GM12801 (cell line): ENCODE measurements around the gene TUT7.

Experiments
- TF ChIP-seq, protein P1 (sequence below): IDR thresholded peaks from one replicate; pipeline ENCODE4 v1.5.1; 2011; ENCODE audit warnings: control low read depth; ENCODE audit not compliant: insufficient read length; ENCODE audit errors: extremely low read depth

TUT7 gene

DNA sequence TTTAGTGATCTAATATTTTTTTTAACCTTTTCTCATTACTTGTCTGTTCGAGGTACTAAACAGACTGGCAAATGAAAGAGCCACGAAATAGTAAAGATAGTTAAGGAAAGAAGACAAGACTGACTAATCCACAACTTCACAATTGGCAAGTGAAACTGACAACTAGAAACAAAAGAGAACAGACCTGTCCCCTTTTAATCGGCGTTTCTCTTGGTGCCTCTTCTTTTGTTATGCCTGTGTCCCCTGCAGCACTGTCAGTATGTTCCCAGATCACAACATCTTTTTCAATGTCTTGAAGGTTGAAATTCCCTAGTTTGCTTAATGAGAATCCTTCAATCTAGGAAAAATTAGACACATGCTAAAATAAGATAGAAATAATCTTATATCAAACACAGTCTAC is 26.1 kb downstream of the TUT7 start:
- TF ChIP-seq, protein P1, sequence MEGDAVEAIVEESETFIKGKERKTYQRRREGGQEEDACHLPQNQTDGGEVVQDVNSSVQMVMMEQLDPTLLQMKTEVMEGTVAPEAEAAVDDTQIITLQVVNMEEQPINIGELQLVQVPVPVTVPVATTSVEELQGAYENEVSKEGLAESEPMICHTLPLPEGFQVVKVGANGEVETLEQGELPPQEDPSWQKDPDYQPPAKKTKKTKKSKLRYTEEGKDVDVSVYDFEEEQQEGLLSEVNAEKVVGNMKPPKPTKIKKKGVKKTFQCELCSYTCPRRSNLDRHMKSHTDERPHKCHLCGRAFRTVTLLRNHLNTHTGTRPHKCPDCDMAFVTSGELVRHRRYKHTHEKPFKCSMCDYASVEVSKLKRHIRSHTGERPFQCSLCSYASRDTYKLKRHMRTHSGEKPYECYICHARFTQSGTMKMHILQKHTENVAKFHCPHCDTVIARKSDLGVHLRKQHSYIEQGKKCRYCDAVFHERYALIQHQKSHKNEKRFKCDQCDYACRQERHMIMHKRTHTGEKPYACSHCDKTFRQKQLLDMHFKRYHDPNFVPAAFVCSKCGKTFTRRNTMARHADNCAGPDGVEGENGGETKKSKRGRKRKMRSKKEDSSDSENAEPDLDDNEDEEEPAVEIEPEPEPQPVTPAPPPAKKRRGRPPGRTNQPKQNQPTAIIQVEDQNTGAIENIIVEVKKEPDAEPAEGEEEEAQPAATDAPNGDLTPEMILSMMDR: no peak

DNA sequence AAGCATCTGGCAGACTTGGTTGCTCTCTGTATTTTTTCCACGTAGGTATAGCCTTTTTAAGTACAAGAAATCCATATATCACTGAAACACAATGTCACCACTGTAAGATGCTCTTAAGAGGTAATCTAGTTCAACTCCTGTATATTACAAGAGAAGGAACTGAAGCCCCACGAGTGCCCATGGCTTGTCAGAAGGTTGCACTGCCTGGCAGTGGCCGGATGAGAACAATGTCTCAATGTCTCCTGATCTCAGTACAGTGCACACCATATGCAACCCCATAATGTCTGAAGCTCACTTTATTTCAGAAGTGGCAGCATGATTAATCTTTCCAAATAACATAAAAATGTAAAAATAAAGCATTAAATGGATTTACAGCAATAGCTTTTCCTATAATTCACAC is 27.7 kb downstream of the TUT7 start:
- TF ChIP-seq, protein P1: no peak

DNA sequence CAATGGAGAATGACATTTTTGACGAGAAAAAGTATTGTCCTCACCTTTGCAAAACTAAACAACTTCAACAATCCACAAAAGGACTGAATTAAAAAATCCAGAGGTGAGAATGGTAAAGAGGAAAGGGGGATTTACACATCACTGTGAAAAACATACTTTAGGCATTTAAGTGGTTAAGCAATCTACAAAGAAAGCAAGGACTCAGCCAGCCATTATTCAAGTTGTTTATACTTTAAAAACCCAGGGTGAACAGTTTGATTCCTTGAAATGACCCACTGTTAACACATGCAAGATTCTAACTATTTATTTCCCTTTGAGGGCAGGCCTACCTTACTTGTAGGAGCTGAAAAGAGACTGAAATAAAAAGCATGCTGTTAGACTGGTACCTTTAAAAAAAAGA is 29.3 kb downstream of the TUT7 start:
- TF ChIP-seq, protein P1: no peak

DNA sequence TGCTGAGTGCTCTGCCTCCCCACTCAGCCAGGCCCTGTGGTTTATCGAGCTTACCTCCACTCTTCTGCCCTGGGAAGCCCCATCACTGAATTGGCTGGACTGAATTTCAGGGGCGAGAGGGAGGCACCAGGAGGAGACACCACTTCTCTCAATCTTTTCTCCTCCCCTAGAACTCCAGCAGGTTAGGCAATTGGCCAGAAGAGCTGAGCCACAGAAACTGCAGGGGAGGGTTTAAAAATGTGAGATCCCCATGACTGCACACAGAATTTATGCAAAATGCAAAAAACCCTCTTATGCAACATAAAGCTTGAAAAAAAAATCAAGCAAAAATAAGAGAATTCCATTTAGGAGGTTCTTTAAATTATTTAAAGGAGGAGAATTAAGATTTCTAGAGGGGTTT is 29.9 kb downstream of the TUT7 start:
- TF ChIP-seq, protein P1: no peak

DNA sequence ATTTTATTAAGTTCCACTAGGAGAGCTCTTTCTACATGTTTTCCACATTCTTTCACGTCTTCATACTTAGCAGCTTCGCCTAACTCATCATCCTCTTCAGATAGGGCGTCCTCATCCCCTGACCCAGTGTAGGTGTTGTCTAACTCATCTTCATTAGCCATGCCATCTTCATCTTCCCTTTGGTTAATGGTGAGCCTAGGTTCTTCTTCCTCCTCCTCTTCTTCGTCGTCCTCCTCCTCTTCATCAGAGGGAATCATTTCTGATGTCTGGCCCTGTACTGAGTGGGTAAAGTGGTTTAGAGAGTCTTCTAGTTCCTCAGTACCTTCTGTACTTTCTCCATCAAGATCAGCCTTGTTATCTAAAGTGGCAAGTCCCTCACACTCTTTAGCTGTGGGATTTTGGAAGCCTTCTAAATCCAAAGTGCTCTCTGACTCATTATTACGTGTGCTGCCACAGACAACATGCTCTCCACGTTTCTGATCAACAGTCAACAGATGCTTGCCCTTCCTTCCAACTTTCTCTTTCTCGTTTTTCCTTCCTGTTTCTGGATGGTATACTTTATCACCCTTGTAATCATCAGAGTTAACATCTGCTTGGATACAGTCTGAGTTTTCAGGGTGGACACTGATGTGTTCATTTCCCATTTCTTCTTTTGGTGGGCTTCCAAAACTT is 31.1 kb downstream of the TUT7 start:
- TF ChIP-seq, protein P1: no peak

DNA sequence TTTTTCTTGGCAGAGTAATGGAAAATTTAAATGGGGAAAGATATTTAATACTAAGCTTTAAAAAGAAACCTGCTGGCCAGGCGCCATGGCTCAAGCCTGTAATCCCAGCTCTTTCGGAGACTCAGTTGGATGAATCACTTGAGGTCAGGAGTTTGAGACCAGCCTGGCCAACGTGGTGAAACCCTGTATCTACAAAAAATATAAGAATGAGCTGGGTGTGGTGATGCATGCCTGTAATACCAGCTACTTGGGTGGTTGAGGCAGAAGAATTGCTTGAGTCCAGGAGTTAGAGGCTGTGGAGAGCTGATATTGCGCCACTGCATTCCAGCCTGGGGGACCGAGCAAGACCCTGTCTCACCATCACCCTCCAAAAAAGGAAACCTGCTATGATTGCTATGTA is 32.8 kb downstream of the TUT7 start:
- TF ChIP-seq, protein P1: no peak

DNA sequence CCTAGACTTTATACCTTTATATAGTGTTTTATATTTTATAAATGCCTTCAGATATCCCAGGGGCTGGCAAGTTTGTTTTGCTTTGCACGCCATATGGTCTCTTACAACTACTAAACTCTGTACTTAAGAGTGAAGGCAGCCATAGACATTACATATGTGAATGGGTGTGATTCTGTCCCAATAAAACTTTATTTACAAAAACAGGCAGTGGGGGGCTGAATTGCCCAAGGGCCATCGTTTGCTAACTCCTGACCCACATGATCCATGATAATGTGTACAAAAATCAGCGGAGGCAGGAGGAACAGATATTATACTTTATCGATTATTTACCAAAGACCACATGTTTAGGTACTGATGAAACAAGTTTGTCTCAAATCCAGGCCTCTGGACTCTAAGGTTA is 36.0 kb downstream of the TUT7 start:
- TF ChIP-seq, protein P1: no peak

DNA sequence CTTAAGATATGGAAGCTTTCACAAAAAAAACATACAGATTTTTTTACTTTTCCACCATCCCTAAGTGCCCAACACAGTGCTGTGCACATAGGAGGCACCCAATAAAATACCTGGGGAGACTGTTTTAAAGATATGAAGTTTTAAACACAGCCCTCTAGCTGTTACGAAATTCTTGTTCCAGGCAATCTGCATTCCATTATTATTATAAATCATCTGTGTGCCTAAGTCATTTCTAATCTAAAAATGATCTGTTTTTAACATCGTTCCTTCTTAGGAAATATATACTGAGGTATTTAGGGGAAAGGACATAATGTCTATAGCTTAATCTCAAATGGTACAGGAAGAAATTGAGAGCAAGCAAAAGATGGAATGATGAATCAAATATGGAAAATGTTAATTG is 39.1 kb downstream of the TUT7 start:
- TF ChIP-seq, protein P1: no peak
